Duodenal mucosa (tissue), 2 donors: Measurements from ENCODE around the gene MINK1.
A peak's percentile ranks its signal among the peaks of the same experiment; 100 is the strongest.

Source experiments
- H3K27ac ChIP-seq: one replicate; pipeline ENCODE4 v1.7.0; 2013; ENCODE audit warnings: low read depth, low read length
- H3K27me3 ChIP-seq, 2 donors: one replicate each; pipeline ENCODE4 v1.7.0; 2013; ENCODE audit warnings: low read length in 2 of 2, control low read depth in 1 of 2; ENCODE audit not compliant: insufficient read depth in 2 of 2, control insufficient read depth in 1 of 2
- H3K36me3 ChIP-seq, 2 donors: one replicate each; pipeline ENCODE4 v1.7.0; 2013; ENCODE audit warnings: low read length in 2 of 2, control low read depth in 1 of 2; ENCODE audit not compliant: insufficient read depth in 2 of 2, control insufficient read depth in 1 of 2
- H3K4me1 ChIP-seq, 2 donors: one replicate each; pipeline ENCODE4 v1.7.0; 2013; ENCODE audit warnings: low read length in 2 of 2, control low read depth in 1 of 2; ENCODE audit not compliant: insufficient read depth in 2 of 2, control insufficient read depth in 1 of 2
- H3K4me3 ChIP-seq, 2 donors: one replicate each; pipeline ENCODE4 v1.7.0; 2013; ENCODE audit warnings: low read length in 2 of 2, low read depth in 1 of 2
- H3K9ac ChIP-seq, 2 donors: one replicate each; pipeline ENCODE4 v1.7.0; 2013; ENCODE audit warnings: low read length in 2 of 2, low read depth in 1 of 2
- H3K9me3 ChIP-seq, 2 donors: one replicate each; pipeline ENCODE4 v1.7.0; 2013; ENCODE audit warnings: low read length in 2 of 2, control low read depth in 1 of 2; ENCODE audit not compliant: control insufficient read depth in 1 of 2

MINK1 gene

GRCh38 chr17:4833941-4834680 lies 971 bp downstream of the MINK1 start:
- H3K36me3 ChIP-seq = peaks cover 4 to 13% of the 10 kb centered on the region in 2 donors
- peak overlapping the region; percentile 90 for H3K27ac ChIP-seq
- peaks cover 36 to 44% of the 10 kb centered on the region in 2 donors for H3K4me1 ChIP-seq
- H3K27me3 ChIP-seq = no peaks in the 10 kb centered on the region
- peak overlapping the region; percentile 74 to 91 for H3K9ac ChIP-seq
- no peaks in the 10 kb centered on the region for H3K9me3 ChIP-seq
- H3K4me3 ChIP-seq = peak overlapping the region; percentile 88 to 91

- Histone ChIP-seq H3K27me3 (no peaks in the 10 kb centered on the region), H3K4me3 (peak overlapping the region; percentile 88 to 91), H3K9me3 (no peaks in the 10 kb centered on the region), H3K27ac (peak overlapping the region; percentile 90), H3K9ac (peak overlapping the region; percentile 74 to 91), H3K4me1 (peaks cover 36 to 44% of the 10 kb centered on the region in 2 donors), H3K36me3 (peaks cover 4 to 13% of the 10 kb centered on the region in 2 donors)
Observed at GRCh38 chr17:4834681-4835020, 1.5 kb downstream of the MINK1 start.

- Histone ChIP-seq H3K4me3 (peak overlapping the region; percentile 35 to 37), H3K36me3 (peaks cover 4 to 15% of the 10 kb centered on the region in 2 donors), H3K27me3 (no peaks in the 10 kb centered on the region), H3K27ac (no peak overlapping the region), H3K9ac (peak overlapping the region in 1 of 2 donors; percentile 42), H3K9me3 (no peaks in the 10 kb centered on the region), H3K4me1 (peaks cover 47 to 55% of the 10 kb centered on the region in 2 donors)
Observed at GRCh38 chr17:4836221-4836620, 3.1 kb downstream of the MINK1 start.

- Histone ChIP-seq H3K36me3 (peaks cover 4 to 15% of the 10 kb centered on the region in 2 donors), H3K4me3 (no peak overlapping the region), H3K4me1 (peaks cover 47 to 59% of the 10 kb centered on the region in 2 donors), H3K9ac (peak overlapping the region in 1 of 2 donors; percentile 11), H3K9me3 (no peaks in the 10 kb centered on the region), H3K27ac (no peak overlapping the region), H3K27me3 (no peaks in the 10 kb centered on the region)
Observed at GRCh38 chr17:4837471-4838308, 4.5 kb downstream of the MINK1 start.

GRCh38 chr17:4838309-4838785 lies 5.2 kb downstream of the MINK1 start:
- H3K4me1 ChIP-seq = peaks cover 47 to 59% of the 10 kb centered on the region in 2 donors
- no peaks in the 10 kb centered on the region for H3K9me3 ChIP-seq
- H3K27me3 ChIP-seq = no peaks in the 10 kb centered on the region
- no peak overlapping the region for H3K4me3 ChIP-seq
- H3K36me3 ChIP-seq = peaks cover 4 to 15% of the 10 kb centered on the region in 2 donors
- H3K27ac ChIP-seq = no peak overlapping the region
- H3K9ac ChIP-seq = no peak overlapping the region

- H3K9me3 ChIP-seq = no peaks in the 10 kb centered on the region
- H3K36me3 ChIP-seq = peaks cover 4 to 15% of the 10 kb centered on the region in 2 donors
- H3K9ac ChIP-seq = no peak overlapping the region
- no peak overlapping the region for H3K27ac ChIP-seq
- peaks cover 46 to 57% of the 10 kb centered on the region in 2 donors for H3K4me1 ChIP-seq
- no peaks in the 10 kb centered on the region for H3K27me3 ChIP-seq
- no peak overlapping the region for H3K4me3 ChIP-seq
Observed at GRCh38 chr17:4839221-4839620, 6.1 kb downstream of the MINK1 start.

GRCh38 chr17:4839965-4840892 lies 7.1 kb downstream of the MINK1 start:
- Histone ChIP-seq H3K4me1 (peaks cover 37 to 46% of the 10 kb centered on the region in 2 donors), H3K4me3 (no peak overlapping the region), H3K27ac (no peak overlapping the region), H3K36me3 (peaks cover 4 to 21% of the 10 kb centered on the region in 2 donors), H3K27me3 (no peaks in the 10 kb centered on the region), H3K9me3 (no peaks in the 10 kb centered on the region), H3K9ac (no peak overlapping the region)

- Histone ChIP-seq H3K36me3 (peaks cover 4 to 21% of the 10 kb centered on the region in 2 donors), H3K9ac (no peak overlapping the region), H3K4me1 (peaks cover 33 to 42% of the 10 kb centered on the region in 2 donors), H3K9me3 (no peaks in the 10 kb centered on the region), H3K27ac (no peak overlapping the region), H3K27me3 (no peaks in the 10 kb centered on the region), H3K4me3 (no peak overlapping the region)
Observed at GRCh38 chr17:4840893-4841242, 7.7 kb downstream of the MINK1 start.

GRCh38 chr17:4842376-4842775 lies 9.2 kb downstream of the MINK1 start:
- no peak overlapping the region for H3K4me3 ChIP-seq
- no peaks in the 10 kb centered on the region for H3K9me3 ChIP-seq
- H3K4me1 ChIP-seq = peaks cover 27 to 35% of the 10 kb centered on the region in 2 donors
- H3K36me3 ChIP-seq = peaks cover 4 to 24% of the 10 kb centered on the region in 2 donors
- H3K27me3 ChIP-seq = no peaks in the 10 kb centered on the region
- H3K9ac ChIP-seq = no peak overlapping the region
- H3K27ac ChIP-seq = no peak overlapping the region
